Mucosa of rectum (tissue), 2 donors: ENCODE results near the gene SPEG.

Experiments
- H3K27ac ChIP-seq, 2 donors: one replicate each; pipeline ENCODE4 v1.7.0; 2013; ENCODE audit warnings: inconsistent platforms in 2 of 2, low read depth in 2 of 2, low read length in 2 of 2
- H3K27me3 ChIP-seq, 2 donors: one replicate each; pipeline ENCODE4 v1.7.0; 2013; ENCODE audit warnings: low read length in 2 of 2; ENCODE audit not compliant: control insufficient read depth in 2 of 2, insufficient read depth in 2 of 2
- H3K36me3 ChIP-seq, 2 donors: one replicate each; pipeline ENCODE4 v1.7.0; 2013; ENCODE audit warnings: low read length in 2 of 2; ENCODE audit not compliant: control insufficient read depth in 2 of 2, insufficient read depth in 2 of 2
- H3K4me1 ChIP-seq, 2 donors: one replicate each; pipeline ENCODE4 v1.7.0; 2013; ENCODE audit warnings: low read length in 2 of 2, mild to moderate bottlenecking in 1 of 2; ENCODE audit not compliant: control insufficient read depth in 2 of 2, insufficient read depth in 2 of 2
- H3K4me3 ChIP-seq, 2 donors: one replicate each; pipeline ENCODE4 v1.7.0; 2013; ENCODE audit warnings: low read length in 2 of 2
- H3K9ac ChIP-seq, 2 donors: one replicate each; pipeline ENCODE4 v1.7.0; 2013; ENCODE audit warnings: low read length in 2 of 2, low read depth in 1 of 2, mild to moderate bottlenecking in 1 of 2
- H3K9me3 ChIP-seq, 2 donors: one replicate each; pipeline ENCODE4 v1.7.0; 2013; ENCODE audit warnings: low read length in 2 of 2; ENCODE audit not compliant: control insufficient read depth in 2 of 2
- donor health status: healthy.
- donor health status: Normal muscosa, but diverticular disease.

The SPEG gene

DNA sequence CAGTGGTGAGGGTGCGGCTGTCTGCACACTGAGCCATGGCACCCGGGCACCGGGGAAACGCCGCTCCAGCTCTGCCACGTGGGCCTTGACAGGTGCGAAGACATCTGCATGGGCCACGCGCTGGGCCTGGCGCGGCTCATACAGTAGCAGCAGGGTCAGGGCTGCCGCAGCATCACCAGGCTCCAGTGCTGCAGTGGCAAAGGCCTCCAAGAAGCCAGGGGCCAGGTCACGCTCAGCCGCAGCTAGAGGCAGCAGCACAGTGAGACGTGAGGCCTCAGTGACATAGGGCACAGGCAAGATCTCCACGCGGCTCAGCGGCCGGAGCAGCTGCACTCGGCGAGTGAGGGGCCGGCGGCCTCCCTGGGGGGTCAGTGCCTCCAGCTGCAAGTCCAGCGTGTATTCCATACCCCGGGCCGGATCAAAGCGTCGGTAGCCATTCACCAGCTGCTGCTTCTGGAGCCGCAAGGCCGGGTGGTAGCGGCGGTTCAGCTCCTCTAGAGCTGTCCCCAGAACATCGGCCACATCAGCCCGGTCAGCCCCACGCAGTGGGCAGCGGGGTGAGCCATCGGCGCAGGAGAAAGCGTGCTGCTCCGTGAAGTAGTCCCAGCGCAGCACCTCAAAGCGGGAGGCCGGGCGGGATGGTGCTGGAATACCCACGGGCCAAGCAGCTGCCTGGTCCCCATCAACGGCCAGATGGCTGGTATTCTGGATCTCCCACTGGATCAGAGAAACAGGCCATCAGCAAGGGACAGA lies 105.5 kb downstream of the SPEG start:
- H3K27ac ChIP-seq = no peak overlapping the region
- H3K27me3 ChIP-seq = no peaks in the 10 kb centered on the region
- H3K9me3 ChIP-seq = no peaks in the 10 kb centered on the region
- no peak overlapping the region for H3K4me3 ChIP-seq
- peaks cover 9 to 16% of the 10 kb centered on the region in 2 donors for H3K36me3 ChIP-seq
- H3K4me1 ChIP-seq = peaks cover 19 to 23% of the 10 kb centered on the region in 2 donors
- H3K9ac ChIP-seq = no peak overlapping the region

DNA sequence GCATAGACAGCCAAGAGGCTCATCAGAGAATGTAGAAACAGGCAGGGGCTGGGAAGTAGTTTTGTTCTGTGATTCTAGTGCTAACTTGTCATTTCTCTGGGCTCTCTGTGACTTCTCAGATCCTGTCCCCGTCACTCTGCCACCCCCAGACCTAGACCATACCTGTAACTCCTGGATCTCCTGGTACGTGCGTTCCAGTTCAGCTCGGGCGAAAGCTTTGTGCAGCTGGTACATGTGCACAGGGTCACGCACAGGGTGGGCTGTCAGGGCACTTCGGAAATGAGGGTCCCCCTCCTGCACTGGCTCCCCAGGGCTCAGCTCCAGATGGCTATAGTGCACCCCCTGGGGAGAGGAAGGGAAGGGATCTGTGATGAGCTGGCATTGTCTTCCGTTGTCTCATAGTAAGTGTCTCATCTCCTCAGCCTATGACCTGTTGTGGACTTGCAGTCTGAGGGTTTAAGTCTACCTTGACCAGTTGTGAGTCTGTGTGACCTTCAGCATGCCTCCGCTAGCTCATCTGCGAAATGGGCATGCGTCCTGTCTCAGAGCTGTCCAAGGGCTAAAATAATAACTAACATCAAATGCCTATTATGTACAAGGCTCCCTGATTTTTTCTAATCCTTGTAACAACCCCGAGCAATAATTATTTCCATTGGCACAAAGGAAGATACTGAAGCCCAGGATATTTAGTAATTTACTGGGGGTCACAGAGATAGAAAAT lies 106.3 kb downstream of the SPEG start:
- peaks cover 19 to 23% of the 10 kb centered on the region in 2 donors for H3K4me1 ChIP-seq

DNA sequence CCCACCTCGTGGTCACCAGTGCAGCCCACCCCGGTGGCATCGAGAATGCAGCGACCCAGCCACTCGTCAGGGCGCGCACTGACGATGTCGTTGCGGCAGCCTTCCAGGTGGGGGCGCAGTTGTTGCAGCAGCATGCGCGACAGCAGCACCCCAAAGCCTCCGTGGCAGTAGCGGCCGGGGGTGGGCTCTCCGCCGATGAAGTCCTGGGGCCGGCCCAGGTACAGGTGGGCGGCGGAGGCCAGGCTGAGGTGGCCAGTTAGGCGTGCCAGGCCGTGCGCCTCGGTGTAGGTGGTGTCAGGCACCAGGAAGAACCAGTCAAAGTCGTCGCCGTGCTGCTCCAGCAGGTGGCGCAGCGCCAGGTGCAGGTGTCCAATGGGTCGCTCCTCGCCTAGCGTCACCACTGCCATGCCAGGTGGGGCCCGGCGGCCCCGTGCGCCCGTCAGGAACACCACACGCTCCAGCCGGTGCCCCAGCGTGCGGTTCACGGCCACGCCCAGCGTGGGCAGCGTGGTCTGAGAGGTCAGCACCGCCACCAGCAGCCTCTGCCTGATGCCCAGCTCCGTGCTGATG lies 107.1 kb downstream of the SPEG start:
- Histone ChIP-seq H3K9me3 (no peaks in the 10 kb centered on the region), H3K4me1 (peaks cover 19 to 23% of the 10 kb centered on the region in 2 donors), H3K27ac (peak overlapping the region in 1 of 2 donors; percentile 28), H3K36me3 (peaks cover 9 to 16% of the 10 kb centered on the region in 2 donors), H3K4me3 (peak overlapping the region; percentile 71 to 79), H3K9ac (peak overlapping the region in 1 of 2 donors; percentile 76), H3K27me3 (no peaks in the 10 kb centered on the region)

More for the DNA sequence above, 106.3 kb downstream of the SPEG start:
- Histone ChIP-seq H3K9ac (no peak overlapping the region), H3K4me3 (no peak overlapping the region), H3K27ac (no peak overlapping the region), H3K27me3 (no peaks in the 10 kb centered on the region), H3K36me3 (peaks cover 9 to 16% of the 10 kb centered on the region in 2 donors), H3K9me3 (no peaks in the 10 kb centered on the region)

DNA sequence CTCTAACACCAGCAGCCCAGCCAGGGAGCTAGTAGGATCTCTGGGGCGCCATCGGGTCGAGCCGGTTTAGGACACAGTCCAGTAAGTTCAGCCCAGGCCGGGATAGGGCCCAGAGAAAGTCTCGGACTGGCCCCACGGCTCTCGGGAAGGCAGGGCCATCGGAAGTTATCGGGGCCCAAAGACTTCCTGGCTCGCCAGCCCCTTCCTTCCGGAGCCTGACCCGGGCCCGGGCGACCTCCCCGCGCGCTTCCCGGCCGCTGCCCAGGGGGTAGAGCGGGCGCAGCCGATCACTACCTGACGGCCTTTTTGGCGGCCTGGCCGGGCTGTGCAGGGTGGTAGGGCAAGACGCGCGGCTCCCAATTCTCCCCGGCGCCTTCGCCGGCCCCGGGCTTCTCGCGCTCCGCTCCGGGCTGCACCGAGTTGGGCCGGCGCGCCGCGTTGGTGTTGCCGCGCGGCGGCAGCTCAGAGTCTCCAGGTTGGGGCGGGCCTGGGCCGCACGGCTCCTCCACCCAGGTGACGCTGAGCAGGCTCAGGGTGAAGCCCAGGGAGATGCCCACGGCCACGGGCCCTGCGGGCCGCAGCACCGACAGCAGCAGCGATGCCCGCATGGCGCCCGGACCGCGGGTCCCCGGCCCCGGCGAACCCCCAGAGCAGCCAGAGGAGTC lies 108.4 kb downstream of the SPEG start:
- Histone ChIP-seq H3K27me3 (no peaks in the 10 kb centered on the region), H3K36me3 (peaks cover 9 to 16% of the 10 kb centered on the region in 2 donors), H3K27ac (peak overlapping the region; percentile 88 to 92), H3K4me1 (peaks cover 19 to 23% of the 10 kb centered on the region in 2 donors), H3K4me3 (peak overlapping the region; percentile 71 to 79), H3K9me3 (no peaks in the 10 kb centered on the region), H3K9ac (peak overlapping the region; percentile 71 to 76)

DNA sequence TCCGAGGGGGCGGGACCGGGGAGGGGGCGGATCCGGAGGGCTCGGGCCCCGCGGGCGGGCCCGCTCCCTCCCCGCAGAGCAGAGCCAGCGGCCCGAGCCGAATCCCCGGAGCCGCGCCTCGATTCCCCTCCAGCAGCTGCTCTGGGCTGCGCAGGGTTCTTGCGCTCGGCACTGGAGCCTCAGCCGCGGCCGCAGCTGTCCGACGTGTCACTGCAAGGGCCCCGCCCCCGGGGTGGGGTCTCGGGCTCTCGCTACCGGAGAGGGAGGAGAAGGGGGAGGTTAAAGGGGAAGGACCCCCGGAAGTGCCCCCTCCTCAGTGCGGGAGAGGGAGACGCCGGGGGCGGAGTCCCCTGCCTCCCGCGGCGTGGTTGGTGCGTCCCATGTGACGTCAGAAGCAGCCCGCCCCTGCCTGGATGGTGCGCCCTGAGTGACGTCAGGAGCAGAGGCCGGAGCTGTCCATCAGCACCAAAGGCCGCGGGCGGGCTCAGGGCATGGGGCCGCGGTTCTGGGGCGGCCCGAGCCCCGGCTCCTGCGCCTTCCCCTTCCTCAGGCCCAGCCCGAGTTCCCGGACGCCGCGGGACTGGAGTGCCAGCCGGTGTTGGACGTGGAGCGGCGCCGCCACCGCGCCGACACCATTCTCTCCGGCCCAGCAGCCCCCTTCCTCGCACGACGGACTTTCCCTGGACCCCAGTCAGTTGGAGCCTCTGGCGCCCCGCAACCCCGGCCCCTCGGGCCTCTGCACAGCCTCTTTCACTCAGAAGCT lies 109.1 kb downstream of the SPEG start, which contains the start of the genes CHPF and TMEM198:
CHPF (minus strand) TSS at position 214 of the 763 bp plus-strand sequence. CDS start 271 bp downstream, outside the sequence.
TMEM198 (plus strand) TSS at position 433 of the 763 bp plus-strand sequence. CDS start 700 bp downstream, outside the sequence.
- peaks cover 19 to 23% of the 10 kb centered on the region in 2 donors for H3K4me1 ChIP-seq
- H3K9me3 ChIP-seq = no peaks in the 10 kb centered on the region
- peak within 1 kb of the TSS; percentile 71 to 79 for H3K4me3 ChIP-seq
- peaks cover 9 to 16% of the 10 kb centered on the region in 2 donors for H3K36me3 ChIP-seq
- H3K9ac ChIP-seq = peak within 1 kb of the TSS; percentile 71 to 76
- peak within 1 kb of the TSS; percentile 88 to 92 for H3K27ac ChIP-seq
- no peaks in the 10 kb centered on the region for H3K27me3 ChIP-seq

DNA sequence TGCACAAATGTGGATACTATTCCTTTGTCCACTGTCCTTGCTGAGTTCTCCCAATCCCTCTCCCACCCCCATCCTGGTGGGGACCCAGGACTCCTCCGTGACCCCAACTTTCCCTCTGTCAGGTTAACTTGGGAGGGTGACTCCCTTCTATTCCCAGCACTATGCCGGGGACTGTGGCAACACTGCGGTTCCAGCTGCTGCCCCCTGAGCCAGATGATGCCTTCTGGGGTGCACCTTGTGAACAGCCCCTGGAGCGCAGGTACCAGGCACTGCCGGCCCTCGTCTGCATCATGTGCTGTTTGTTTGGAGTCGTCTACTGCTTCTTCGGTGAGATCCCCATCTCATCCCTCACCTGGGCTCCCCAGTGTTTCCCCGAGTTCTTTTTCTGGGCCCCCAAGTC lies 109.9 kb downstream of the SPEG start:
- H3K27me3 ChIP-seq = no peaks in the 10 kb centered on the region
- H3K4me3 ChIP-seq = peak overlapping the region in 1 of 2 donors; percentile 79
- H3K9ac ChIP-seq = no peak overlapping the region
- no peaks in the 10 kb centered on the region for H3K9me3 ChIP-seq
- H3K4me1 ChIP-seq = peaks cover 19 to 23% of the 10 kb centered on the region in 2 donors
- peaks cover 9 to 12% of the 10 kb centered on the region in 2 donors for H3K36me3 ChIP-seq
- H3K27ac ChIP-seq = no peak overlapping the region

DNA sequence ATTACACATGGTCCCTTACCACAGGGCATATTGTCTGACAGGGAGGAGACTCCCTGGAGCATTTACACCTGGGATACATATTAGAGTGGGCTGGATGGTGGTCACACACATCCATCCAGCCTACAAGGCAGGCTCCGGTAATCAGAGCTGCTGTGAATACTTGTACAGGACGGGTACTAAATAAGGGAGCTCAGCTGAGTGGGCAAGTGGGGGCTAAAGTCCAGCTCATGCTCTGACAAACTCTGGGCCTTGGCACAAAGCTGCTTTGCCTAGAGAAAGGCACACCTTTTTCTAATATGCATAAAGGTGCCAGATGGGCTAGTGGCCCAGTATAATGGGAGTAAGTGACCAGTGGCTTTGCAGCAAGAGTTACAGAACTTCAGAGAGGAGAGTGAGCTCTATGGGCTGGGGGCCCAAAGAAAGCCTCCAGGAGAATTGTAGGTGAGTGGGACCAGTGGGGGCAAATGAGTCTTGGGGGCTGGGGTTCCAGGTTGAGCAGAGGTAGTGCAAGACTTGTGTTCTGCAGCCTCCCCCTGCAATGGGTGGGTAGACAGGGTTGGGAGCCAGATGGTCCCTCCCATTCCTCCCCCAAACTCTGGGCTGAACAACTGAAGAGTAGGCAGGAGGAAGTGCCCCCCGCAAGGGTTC lies 110.8 kb downstream of the SPEG start:
- Histone ChIP-seq H3K27ac (no peak overlapping the region), H3K27me3 (peaks cover 0 to 2% of the 10 kb centered on the region in 2 donors), H3K9me3 (no peaks in the 10 kb centered on the region), H3K4me1 (peaks cover 19 to 23% of the 10 kb centered on the region in 2 donors), H3K9ac (no peak overlapping the region), H3K4me3 (no peak overlapping the region), H3K36me3 (peaks cover 7% of the 10 kb centered on the region in 2 donors)

DNA sequence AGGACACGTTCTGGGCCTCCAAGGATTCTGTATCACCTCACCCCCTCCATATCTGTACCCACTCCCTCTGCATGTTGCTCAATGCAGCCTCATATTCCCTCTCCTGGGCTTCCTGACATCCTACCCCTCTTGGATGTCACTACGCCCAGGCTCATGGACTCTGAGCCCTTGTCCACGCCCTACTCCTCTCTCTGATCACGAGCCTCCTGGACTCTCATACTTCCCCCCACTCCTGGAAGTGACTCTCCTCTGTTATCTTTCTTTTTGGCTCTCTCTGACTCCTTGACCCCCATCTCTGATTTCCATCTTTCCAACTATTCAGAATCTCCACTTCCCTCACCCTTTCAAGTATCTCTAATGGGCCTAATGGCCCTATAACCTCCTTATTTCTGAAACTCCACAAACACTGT lies 111.3 kb downstream of the SPEG start:
- no peak overlapping the region for H3K9ac ChIP-seq
- H3K27ac ChIP-seq = no peak overlapping the region
- peaks cover 0 to 3% of the 10 kb centered on the region in 2 donors for H3K27me3 ChIP-seq
- no peak overlapping the region for H3K4me3 ChIP-seq
- H3K9me3 ChIP-seq = no peaks in the 10 kb centered on the region
- H3K4me1 ChIP-seq = peaks cover 19 to 23% of the 10 kb centered on the region in 2 donors
- H3K36me3 ChIP-seq = peaks cover 2% of the 10 kb centered on the region in 2 donors

DNA sequence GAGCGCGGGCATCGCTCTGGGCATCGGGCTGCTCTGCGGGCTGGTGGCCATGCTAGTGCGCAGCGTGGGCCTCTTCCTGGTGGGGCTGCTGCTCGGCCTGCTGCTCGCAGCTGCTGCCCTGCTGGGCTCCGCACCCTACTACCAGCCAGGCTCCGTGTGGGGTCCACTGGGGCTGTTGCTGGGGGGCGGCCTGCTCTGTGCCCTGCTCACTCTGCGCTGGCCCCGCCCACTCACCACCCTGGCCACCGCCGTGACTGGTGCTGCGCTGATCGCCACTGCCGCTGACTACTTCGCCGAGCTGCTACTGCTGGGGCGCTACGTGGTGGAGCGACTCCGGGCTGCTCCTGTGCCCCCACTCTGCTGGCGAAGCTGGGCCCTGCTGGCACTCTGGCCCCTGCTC lies 113.0 kb downstream of the SPEG start:
- Histone ChIP-seq H3K4me3 (no peak overlapping the region), H3K9ac (no peak overlapping the region), H3K4me1 (peaks cover 11 to 15% of the 10 kb centered on the region in 2 donors), H3K27ac (no peak overlapping the region), H3K9me3 (no peaks in the 10 kb centered on the region), H3K27me3 (peaks cover 0 to 9% of the 10 kb centered on the region in 2 donors), H3K36me3 (no peaks in the 10 kb centered on the region)
